HG03571 (cell line): ENCODE results near the gene TBC1D4.
"Not testable (repeated sequence)": the region's sequence is repeated elsewhere in the genome, so short reads cannot be mapped to it uniquely, and the experiment has no call there.

Experiments
- ATAC-seq: cut with Tn5 transposase; IDR thresholded peaks from one replicate; pipeline ENCODE4 v1.9.1; 2021; ENCODE audit not compliant: unreplicated experiment

TBC1D4 gene

GRCh38 chr13:75455962-75456361, 26.0 kb downstream of the TBC1D4 start:
- ATAC-seq: no peak

GRCh38 chr13:75454497-75454896, 27.5 kb downstream of the TBC1D4 start:
- ATAC-seq: no peak

- no peak for ATAC-seq
Observed at GRCh38 chr13:75452564-75452963, 29.4 kb downstream of the TBC1D4 start.

GRCh38 chr13:75447493-75447892, 34.5 kb downstream of the TBC1D4 start:
- ATAC-seq: no peak

- no peak for ATAC-seq
Observed at GRCh38 chr13:75446874-75447273, 35.1 kb downstream of the TBC1D4 start.

GRCh38 chr13:75445717-75446499, 36.1 kb downstream of the TBC1D4 start:
- no peak for ATAC-seq

- no peak for ATAC-seq
Observed at GRCh38 chr13:75444016-75444415, 38.0 kb downstream of the TBC1D4 start.

- no peak for ATAC-seq
Observed at GRCh38 chr13:75443356-75443958, 38.5 kb downstream of the TBC1D4 start.

- no peak for ATAC-seq
Observed at GRCh38 chr13:75442736-75443234, 39.2 kb downstream of the TBC1D4 start.

GRCh38 chr13:75440100-75440499, 41.9 kb downstream of the TBC1D4 start:
- no peak for ATAC-seq

- ATAC-seq: no peak
Observed at GRCh38 chr13:75437582-75438318, 44.2 kb downstream of the TBC1D4 start.

GRCh38 chr13:75434126-75434525, 47.8 kb downstream of the TBC1D4 start:
- ATAC-seq: not testable (repeated sequence)

GRCh38 chr13:75432811-75433244, 49.1 kb downstream of the TBC1D4 start:
- no peak for ATAC-seq

GRCh38 chr13:75432045-75432444, 49.9 kb downstream of the TBC1D4 start:
- no peak for ATAC-seq

- no peak for ATAC-seq
Observed at GRCh38 chr13:75430436-75431209, 51.3 kb downstream of the TBC1D4 start.

GRCh38 chr13:75426421-75426820, 55.5 kb downstream of the TBC1D4 start:
- no peak for ATAC-seq

GRCh38 chr13:75425216-75426009, 56.6 kb downstream of the TBC1D4 start:
- ATAC-seq: peak; percentile 77

- ATAC-seq: no peak
Observed at GRCh38 chr13:75423946-75424345, 58.0 kb downstream of the TBC1D4 start.

- no peak for ATAC-seq
Observed at GRCh38 chr13:75422028-75422427, 59.9 kb downstream of the TBC1D4 start.

GRCh38 chr13:75421133-75421532, 60.8 kb downstream of the TBC1D4 start:
- ATAC-seq: no peak
